Measurements from ENCODE around the gene RAPSN.

RAPSN gene

DNA sequence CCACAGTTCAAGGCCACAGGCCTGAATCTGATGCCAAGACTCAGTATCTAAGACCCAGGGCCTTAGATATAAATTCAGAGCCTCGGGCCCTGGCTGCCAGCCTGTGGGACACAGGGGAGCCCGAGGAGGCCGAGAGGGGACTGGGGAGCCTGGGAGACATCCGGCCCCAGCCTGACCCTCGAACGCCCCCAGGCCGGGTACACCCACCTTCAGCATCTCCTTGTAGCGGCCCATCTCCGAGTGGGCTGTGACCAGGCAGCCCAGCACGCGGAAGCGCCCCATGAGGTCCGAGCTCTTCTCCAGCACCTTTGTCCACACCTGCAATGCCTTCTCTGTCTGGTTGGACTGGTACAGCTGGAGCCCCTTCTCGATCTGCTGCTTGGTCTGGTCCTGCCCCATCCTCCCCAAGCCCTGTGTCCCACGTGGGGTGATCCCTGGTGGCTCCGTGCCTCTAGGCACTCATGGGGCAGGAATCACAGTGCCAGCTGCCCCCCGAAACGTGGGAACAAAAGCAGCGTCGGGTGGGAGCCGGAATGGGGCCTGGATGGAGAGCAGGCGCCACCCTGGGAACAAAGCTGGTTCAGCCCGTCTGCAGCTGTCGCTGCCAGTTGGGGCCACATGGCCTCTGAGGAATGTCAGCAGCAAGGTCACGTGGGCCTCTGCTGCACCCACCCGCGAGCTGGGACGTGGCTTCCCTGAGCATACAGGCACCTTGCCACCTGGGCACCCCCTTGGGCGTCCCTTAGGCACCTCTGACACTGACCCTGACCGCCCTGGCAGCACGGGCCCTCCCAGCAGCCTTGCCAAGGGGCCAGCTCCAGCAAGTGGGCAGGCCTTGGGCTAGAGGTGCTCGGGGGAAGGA lies at the start of gene RAPSN:
Gene RAPSN, minus strand, starts transcription at position 571 of the 862 bp plus-strand sequence. Its CDS starts 172 bp downstream, at position 399.
- no peak for DNase-seq

DNA sequence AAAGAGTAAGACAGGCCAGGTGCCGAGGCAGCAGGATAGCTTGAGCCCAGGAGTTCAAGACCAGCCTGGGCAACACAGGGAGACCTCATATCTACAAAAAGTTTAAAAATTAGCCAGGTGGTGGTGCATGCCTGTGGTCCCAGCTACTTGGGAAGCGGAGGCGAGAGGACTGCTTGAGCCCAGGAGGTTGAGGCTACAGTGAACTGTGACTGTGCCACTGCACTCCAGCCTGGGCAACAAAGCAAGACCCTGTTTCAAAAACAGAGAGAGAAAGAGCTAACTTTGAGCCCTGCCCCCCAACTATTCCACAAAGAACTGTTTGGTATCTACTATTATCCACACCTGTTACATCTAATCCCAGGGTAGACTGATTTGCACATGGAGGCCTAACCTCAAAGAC lies 49.2 kb upstream of the RAPSN start:
- DNase-seq: no peak

DNA sequence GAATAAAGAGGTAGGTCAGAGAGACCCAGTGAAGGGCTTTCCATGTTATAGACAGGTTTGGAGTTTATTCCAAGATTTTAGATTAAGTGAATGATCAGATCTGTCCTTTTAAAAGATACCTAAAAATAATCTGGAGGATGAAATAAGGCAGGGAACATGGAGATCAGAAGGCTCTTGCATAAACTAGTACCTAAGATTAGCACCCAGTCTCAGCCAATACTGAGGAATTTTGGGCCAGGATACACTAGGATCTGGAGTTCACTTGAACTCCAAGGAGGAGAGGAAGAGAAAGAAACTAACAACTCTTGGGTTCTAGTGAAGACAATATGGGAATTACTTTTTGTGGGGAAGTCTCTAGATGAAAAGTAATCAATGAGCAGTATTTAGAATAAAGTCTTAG lies 47.9 kb upstream of the RAPSN start:
- no peak for DNase-seq

DNA sequence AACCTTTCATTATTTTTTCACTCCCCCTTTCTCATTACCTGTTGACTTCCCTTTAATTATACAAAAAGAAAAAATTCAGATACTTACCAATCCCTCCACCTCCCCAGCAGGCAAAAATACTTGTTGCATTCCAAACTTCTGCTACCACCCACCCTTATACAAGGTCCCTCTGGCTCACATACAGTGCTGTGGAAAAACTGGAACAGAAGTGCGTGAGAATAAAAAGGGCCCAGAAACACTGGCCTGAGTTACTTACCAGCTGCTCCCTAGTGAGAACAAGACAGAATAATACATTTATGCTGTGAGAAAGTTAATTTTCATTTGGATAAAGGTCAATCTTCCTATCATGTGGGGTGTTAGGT lies 46.9 kb upstream of the RAPSN start:
- DNase-seq: no peak

DNA sequence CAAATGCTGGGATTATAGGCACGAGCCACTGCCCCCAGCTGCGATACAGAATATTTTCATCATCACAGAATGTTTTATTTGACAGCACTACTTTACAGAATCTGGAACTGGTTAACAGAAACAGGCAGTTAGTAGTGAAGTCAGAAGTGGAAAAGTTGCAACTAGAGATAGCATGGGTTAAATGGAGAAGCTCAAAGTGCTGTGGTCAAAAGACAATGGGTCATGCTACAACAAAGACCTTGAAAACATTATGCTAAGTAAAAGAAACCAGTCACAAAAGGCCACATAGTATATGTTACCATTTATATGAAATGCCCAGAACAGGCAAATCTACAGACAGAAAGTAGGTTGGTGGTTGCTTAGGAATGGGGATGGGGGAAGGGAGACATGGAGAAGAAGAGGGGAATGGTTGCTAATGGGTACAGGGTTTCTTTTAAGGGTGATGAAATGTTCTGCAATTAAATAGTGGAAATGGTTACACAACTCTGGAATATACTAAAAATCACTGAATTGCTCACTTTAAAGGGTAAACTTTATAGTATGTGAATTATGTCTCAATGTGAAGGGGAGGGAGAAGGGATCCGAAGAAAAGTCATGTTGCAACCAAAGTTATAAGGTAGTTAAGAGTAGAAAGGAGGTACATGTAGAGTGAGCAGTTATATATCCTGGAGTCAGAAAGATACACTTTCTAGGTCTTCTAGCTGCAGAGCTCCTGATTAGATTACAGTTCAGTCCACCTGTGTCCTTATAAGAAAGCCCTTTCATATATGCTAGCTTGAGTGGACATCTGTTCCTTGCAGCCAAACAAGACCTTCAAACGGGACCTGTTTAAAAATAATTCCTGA lies 46.3 kb upstream of the RAPSN start:
- DNase-seq: no peak

DNA sequence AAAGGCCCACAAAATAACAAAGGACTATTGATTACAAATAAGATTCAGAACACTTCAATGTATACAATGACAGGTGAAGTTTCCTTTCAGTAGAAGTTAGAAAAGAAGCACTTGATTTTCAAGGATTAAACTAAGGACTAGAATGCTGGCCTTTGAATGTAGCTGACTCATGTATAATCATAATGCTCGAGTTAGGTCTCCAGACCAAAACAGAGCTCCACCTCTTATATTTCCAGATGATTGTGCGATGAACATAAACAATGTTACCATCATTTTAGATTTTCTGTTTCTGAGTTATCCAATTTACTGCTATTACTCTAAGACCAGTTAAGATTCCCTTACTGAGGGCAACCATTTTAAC lies 40.4 kb upstream of the RAPSN start:
- DNase-seq: no peak

DNA sequence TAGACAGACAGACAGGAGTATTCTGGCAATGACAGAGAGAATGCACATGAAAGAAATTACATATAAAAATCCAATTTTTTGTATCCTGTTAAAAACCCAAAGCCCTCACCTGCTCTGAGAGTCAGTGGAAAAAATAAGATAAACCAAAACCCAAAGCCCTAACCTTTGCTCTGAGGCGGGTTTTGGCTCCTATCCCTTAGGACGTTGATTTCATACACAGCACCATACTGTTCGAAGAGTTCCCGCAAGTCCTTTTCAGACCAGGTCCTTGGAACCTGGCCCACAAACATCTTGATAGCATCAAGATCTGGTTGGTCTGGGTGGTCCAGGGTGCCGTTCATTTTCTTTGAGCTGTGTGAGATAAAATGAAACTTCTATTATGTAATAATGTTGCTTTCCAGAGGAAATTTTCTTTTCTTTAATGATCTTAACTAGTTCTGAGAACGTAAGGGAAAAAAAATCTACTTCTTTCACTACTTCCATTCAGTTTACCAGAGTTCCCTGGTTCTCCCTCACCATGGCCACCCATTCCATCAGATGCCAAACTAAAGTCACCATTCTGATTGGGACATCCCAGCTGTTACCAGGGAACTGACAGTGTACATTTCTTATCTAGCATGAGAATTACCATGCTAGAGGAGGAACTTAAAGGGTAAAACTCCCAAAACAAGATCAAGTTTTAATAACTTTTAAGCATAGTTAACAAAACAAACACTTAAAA lies 39.9 kb upstream of the RAPSN start:
- DNase-seq: no peak

DNA sequence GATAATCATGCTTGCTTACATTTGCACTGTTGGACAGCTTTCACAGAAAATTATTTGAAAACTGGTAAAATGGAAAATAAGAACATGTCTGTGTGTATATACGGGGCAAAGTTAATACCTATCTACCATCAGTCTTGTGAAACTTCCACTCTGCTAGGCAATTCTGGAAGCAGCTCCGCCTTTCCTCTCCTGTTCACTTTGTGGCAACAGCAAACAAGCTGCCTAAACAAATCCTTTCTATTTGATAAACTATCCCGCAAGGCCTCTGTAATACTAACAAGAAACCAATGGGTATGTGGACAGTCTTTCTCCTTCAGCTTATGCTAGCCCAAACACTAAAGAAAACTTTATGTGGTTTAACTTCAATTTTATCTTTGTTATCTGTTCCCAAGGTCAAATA lies 39.2 kb upstream of the RAPSN start:
- DNase-seq: no peak

DNA sequence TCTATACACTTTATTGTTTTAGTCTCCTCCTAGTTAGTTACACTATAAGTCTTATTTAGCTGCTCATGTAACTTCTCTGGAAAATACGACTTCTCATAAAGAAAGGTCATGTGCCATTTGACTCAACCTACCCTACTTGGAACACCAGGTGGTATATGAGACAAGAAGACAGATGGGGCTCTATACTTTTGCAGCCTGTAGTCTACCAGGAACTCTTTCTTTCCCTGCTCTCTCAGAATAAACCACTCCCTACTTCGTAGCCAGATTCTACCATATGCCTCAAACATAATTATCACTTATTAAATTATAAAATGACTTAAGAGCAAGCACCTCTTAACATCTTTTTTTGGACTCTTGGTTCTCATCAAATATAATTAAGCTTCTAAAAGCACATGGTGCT lies 38.5 kb upstream of the RAPSN start:
- DNase-seq: no peak

DNA sequence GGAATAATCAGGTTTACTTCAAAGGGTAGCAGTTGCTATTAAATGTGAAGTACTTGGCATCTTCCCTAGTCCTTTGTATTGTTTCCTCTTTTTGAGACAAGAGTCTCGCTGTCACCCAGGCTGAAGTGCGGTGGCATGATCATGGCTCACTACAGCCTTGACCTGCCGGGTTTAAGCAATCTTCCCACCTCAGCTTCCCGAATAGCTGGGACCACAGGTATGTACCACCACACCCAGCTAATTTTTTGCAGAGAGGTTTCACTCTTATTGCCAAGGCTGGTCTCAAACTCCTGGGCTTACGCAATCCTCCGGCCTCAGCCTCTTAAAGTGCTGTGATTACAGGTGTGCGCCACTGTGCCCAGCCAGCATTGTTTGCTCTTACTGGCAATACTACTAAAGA lies 36.2 kb upstream of the RAPSN start:
- no peak for DNase-seq

DNA sequence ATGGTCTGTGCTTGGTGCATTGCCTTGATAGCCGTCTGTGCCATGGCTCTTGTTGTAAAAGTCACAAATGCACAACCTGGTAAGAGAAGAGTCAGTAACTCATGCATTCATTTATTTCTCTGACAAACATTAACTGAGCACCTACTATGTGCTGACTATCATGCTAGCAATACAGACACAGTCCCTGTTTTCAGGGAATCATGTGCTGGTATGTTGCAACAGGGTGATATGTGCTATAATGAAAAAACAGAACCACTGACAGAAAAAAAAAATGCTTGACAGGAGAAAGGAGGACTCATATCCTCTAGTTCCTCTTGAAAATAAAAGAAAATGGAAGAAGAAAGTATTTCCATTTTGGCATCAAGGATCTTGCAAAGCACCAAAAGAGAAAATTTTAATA lies 34.5 kb upstream of the RAPSN start:
- no peak for DNase-seq

DNA sequence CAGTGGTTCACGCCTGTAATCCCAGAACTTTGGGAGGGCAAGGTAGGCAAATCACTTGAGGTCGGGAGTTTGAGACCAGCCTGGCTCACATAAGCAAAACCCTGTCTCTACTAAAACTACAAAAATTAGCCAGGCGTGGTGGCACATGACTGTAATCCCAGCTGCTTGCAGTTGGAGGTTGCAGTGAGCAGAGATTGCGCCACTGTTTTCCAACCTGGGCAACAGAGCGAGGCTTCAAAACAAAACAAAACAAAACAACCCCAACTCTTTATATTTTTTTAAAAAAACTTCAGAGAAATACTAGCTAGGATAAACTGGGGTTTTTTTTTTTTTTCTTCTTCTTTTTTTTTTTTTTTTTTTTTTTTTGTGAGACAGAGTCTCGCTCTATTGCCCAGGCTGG lies 31.8 kb upstream of the RAPSN start:
- no peak for DNase-seq

DNA sequence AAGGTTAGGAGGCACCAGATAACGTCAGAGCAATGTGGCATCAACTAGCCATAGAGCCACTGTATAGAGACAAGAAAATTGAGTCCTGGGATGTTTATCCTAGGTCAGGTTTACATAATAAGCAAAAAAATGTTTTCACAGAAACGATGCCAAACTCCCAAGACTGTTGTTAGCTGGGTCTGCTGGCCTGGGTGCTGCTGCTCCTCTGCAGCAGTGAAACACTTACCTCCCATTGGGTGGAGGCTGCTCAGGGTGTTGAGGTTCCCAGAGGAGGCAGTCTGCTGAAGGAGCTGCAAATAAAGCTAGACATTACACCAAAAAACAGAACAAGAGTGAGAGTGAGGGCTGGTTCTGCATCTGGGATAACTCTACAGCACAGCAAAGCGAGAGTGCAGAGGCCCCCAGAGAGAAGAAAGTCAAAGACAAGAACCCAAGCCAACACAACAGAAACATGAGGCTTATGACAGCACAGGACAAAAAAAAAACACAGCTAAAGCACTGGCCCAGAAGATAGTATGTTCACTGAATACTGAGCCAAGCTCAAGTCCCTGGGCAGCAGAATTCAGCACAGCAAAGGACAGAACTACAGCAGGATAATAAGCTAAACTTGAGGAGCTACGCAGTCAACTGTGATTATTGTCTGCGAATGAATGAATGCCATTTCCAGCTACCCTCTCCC lies 29.9 kb upstream of the RAPSN start:
- DNase-seq: no peak

DNA sequence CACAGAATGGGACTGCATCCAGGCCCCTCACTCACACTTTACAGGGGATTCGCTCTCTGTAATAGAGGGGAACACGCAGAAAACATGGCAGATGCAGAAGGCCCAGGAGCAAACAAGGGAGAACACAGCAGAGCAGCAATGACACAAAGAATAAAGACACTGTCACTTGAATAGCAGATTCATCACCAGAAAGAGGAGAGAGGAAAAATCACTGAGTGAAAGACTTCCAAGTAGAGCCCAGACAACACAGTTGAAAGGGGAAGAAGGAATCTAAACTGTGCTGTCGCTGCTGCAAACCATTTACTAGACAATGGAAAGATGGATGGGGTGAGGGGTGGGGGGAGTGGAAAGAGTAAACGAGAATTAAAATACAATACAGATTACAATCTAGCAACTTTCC lies 28.8 kb upstream of the RAPSN start:
- no peak for DNase-seq

DNA sequence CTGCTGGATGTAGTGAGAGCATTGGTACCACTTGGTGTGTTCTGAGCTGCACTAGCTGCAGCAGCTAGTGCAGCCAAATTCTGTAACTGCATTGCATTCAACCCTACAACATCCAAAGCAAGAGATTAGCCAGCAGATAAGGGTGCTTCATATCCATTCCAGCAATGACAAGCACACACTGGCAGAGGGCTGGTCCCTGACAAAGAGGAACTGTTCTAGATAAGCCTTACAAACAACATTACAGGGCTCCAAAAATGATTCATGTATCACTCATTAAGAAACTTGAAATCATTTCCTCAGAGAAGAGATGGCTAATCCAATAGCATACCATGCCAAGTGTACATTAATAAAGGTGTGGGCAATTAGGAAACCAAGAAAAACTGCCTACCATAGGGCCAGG lies 28.4 kb upstream of the RAPSN start:
- no peak for DNase-seq

DNA sequence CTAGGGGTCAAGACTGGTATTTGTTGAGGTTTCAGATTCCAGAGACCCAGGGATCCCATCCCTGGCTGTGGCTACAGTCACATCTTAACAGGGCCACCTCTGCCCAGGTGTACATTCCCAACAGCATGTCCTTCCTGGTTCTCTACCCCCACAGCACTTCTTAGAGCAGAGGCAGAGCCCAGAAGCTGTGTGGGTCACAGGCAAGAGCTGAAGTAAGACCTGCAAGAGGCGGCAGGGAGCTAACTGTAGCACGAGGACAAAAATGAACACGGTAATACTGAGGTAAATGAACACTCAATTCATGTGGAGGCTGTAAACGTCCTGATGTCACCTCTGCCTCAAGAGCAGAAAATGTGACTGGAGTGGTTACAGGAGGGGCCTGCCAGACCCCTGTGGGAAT lies 21.7 kb upstream of the RAPSN start:
- DNase-seq: no peak

DNA sequence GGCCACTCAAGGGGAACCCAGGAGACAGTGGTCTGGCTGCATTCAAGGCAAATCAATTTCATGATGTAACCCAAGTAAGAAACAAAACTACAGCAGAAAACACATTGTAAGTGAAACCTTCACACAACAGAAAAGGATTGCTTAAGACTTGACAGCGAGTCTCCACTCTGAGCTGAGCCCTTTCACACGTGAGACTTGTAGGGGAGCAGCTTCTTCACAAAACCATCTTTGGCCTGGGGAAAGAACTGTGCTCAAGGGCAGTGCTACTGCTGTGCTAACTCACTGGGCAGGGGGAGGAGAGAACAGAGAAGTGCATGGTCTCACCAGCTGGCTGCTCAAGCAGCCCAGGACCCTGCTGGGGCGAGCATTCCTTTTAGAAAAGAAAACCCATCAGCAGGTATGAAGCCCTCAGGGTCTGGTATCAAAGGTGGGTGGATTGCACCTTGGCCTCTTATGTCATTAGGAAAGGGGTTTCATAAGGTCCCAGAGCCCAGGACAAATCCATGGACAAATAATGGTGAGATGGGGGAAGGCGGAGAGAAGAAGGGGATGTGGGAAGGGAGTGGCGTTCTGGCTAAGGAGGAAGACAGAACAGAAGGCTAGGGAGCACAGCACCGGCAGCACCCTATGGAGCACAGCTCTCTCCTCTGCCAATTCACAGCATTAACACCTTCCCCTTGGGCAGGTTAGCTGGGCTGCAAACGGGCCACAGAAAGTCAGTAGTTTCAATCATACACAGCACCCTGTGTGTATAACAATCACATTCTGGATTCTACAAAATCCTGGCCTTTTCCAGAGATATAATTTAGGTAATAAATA lies 20.6 kb upstream of the RAPSN start:
- no peak for DNase-seq

DNA sequence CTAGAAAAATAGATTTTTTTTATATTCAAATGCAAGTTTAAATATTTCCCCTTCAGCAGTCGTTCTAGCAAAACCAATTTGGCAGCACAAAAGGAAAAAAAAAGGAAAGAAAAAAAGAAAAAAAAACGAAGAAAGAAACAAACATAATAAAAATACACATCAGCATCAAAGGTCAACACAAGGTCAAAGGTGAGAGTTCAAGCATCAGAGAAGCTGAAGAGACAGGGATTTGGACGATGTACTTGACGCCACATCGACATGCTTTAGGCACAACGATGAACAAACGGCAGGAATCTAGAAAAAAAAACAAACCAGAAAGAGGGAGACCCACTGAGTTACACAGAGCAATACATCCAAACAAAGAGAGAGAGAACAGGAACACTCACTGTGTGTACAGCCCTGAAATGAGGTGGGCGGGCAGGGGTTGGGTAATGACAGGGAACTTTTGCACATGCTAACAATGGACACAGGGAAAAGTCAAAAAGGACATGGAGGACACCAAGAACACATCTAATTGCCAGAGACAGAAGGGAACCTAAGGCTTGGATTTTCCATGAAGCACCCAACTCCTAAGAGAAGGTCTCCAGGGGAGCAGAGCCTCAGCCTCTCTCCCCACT lies 19.8 kb upstream of the RAPSN start:
- no peak for DNase-seq

DNA sequence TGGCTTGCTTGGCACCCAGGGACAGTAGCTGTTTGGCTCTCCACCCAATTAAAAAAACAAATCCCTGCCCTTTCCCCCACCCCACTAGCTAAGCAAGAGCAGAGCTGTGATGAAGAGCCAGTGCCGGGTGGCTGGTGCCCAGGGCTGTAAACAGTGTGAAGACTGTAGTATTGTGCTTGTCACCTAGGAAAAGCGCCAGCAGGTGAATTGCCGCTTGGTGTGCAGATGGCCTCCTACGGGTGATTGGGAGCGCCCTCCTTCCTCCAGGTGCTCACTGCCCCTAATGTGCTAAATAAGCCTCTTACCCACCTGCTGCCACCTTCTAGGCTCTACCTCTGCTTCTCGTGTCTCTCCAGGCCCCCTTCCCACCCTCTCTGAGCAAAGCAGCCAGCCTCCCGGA lies 18.4 kb upstream of the RAPSN start:
- DNase-seq: no peak

DNA sequence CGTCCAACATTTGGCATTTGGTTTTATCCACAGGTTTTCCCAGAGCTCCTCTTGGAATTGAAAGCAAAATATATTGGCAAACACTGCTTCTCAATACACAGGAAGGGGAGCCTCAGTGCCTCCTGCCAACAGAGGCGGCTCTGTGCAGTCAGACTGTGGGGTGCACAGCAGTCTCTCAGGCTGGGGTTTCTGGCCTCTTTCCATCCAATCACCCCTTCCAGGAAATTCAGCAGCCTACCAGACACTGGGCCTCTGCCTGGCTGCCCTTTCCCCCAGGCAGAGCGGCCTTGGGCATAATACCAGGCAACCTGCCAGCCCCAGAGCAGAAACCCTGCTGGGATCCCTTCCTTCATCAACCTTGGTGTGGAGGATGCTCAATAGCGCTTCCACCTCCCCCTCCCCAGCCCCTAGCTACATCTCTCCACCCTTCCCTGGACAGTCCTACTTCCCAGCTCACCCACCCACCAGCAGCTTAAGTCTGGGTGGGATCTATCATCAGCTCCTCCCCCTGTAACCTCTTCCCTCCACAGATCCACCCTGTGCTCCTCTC lies 17.8 kb upstream of the RAPSN start:
- DNase-seq: no peak

DNA sequence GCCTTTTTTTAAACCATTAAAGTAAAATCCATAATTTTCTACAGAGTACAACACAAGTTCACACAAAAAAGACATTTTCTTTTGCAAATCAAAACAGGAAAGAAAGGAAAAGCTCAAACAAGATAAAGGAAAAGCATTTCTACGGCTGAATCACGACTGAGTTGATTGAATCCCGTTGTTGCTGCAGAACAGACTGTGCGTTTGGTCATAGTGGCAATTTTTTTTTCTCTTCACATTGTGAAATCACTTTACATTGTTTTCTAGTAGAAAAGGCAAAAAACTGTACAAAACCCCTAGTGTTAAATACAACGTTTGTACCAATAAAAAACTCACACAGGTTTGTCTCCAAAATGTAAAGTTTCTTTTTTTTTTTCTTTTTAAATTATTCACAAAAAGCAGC lies 17.3 kb upstream of the RAPSN start:
- DNase-seq: no peak

Measured in stimulated activated CD4-positive, alpha-beta T cell treated with anti-CD3 and anti-CD28 coated beads, Interleukin-4, amount 100 ng/mL, for 24 hours (primary cell).